SK-N-MC (cell line): ENCODE results near the gene ANKRD11.

Experiments
- EZH2 ChIP-seq: fragments of 200-600 bp; sonication (generic); IDR thresholded peaks from one replicate; pipeline ENCODE4 v1.6.1; 2017; ENCODE audit warnings: antibody characterized with exemption
- FOXP2 ChIP-seq: optimal IDR thresholded peaks from 2 replicates; pipeline ENCODE3; 2011; ENCODE audit warnings: mild to moderate bottlenecking, moderate library complexity; ENCODE audit not compliant: insufficient read depth; ENCODE audit errors: extremely low read length, control extremely low read depth
- POLR2AphosphoS5 ChIP-seq: IDR thresholded peaks from 2 replicates; pipeline ENCODE4 v1.6.1; 2012; ENCODE audit warnings: mild to moderate bottlenecking, low read depth, low read length, borderline replicate concordance

GRCh38 chr16:89347807-89348206 is 142.6 kb downstream of the ANKRD11 start:
- TF ChIP-seq EZH2, result no peak
- no peak for TF ChIP-seq POLR2AphosphoS5
- TF ChIP-seq FOXP2, result no peak
